Activated naive CD4-positive, alpha-beta T cell treated with anti-CD3 and anti-CD28 coated beads, Interleukin-2, amount 10 ng/mL, durations not matched to agents 7 days and 5 days (primary cell): ENCODE results near the gene CTBP2.
A peak's percentile ranks its signal among the peaks of the same experiment; 100 is the strongest.
"Not testable (repeated sequence)": the region's sequence is repeated elsewhere in the genome, so short reads cannot be mapped to it uniquely, and the experiment has no call there.

Experiments
- CTCF ChIA-PET: fragments of 350-600 bp; sonication (Branson Sonifier 250); formaldehyde crosslinking; loops from one replicate; lab custom pipeline; 2021; ENCODE audit warnings: antibody characterized with exemption; lab: Charles Lee
- DNase-seq: peaks from one replicate; pipeline ENCODE4 v3.0.0-alpha.2; 2020
- H3K27ac Mint-ChIP-seq: one replicate; pipeline ENCODE4 v1.8.0; 2021; ENCODE audit warnings: mild to moderate bottlenecking, moderate library complexity, mixed read lengths
- H3K27me3 Mint-ChIP-seq: one replicate; pipeline ENCODE4 v1.8.0; 2021; ENCODE audit warnings: mild to moderate bottlenecking, mixed read lengths
- H3K36me3 Mint-ChIP-seq: one replicate; pipeline ENCODE4 v1.8.0; 2021; ENCODE audit warnings: mixed read lengths
- H3K4me1 Mint-ChIP-seq: one replicate; pipeline ENCODE4 v1.8.0; 2021; ENCODE audit warnings: mixed read lengths
- H3K4me3 Mint-ChIP-seq: one replicate; pipeline ENCODE4 v1.8.0; 2021; ENCODE audit warnings: mild to moderate bottlenecking, moderate library complexity, mixed read lengths
- H3K9me3 Mint-ChIP-seq: one replicate; pipeline ENCODE4 v1.8.0; 2021; ENCODE audit warnings: mixed read lengths

CTBP2 gene

GRCh38 chr10:125157505-125157904, 2.9 kb downstream of the CTBP2 start:
- H3K4me3 Mint-ChIP-seq: peak overlapping the region; percentile 40
- peaks cover 82% of the 10 kb centered on the region for H3K27me3 Mint-ChIP-seq

DNA sequence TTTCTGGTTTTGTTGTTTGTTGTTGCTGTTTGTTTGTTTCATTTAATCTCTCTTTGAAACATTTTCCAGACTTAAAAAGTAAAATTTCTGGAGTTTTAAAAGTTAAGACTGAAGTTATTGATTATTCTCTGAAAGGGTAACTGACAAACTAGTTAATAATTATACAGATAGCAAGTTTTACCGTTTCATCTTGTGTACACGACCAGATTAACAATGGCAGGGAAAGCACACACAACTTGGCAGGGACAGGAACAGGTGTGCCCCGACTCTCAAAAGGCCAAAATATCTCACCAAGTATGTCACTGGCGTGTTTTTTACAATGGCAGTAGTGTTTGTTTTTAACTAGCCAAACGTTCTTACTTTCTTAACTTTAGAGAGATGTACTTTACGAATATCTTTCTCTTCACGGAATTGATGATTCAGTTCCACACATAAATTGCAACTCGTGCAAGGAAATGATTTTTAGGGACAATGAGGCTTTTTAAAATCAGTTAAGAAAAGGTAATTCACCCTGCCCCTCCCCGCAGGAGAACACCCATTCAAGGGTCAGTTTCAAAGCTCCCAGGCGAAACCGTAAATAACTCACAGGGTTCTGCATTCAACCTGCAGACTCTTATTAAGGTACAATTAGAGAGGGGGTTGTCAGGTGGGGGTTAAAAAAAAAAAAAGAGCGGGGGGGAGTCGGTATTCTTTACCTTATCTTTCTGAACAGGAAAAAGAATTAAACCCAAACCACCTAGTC, 3.5 kb downstream of the CTBP2 start:
- Mint-ChIP-seq H3K4me1 (peaks cover 6% of the 10 kb centered on the region), H3K27ac (no peak overlapping the region), H3K4me3 (no peak overlapping the region), H3K36me3 (no peaks in the 10 kb centered on the region), H3K27me3 (peaks cover 80% of the 10 kb centered on the region), H3K9me3 (no peaks in the 10 kb centered on the region)
- DNase-seq: no peak
- CTCF ChIA-PET: no interaction called here

More at GRCh38 chr10:125157505-125157904, 2.9 kb downstream of the CTBP2 start:
- DNase-seq: no peak
- H3K9me3 Mint-ChIP-seq: no peaks in the 10 kb centered on the region
- CTCF ChIA-PET: no interaction called here
- H3K4me1 Mint-ChIP-seq: peaks cover 6% of the 10 kb centered on the region
- no peaks in the 10 kb centered on the region for H3K36me3 Mint-ChIP-seq
- H3K27ac Mint-ChIP-seq: no peak overlapping the region

GRCh38 chr10:125156196-125156595, 4.2 kb downstream of the CTBP2 start:
- no peak for DNase-seq
- CTCF ChIA-PET: no interaction called here
- H3K27me3 Mint-ChIP-seq: peaks cover 76% of the 10 kb centered on the region
- no peaks in the 10 kb centered on the region for H3K36me3 Mint-ChIP-seq
- no peak overlapping the region for H3K27ac Mint-ChIP-seq
- no peaks in the 10 kb centered on the region for H3K9me3 Mint-ChIP-seq
- no peak overlapping the region for H3K4me3 Mint-ChIP-seq
- peaks cover 6% of the 10 kb centered on the region for H3K4me1 Mint-ChIP-seq

DNA sequence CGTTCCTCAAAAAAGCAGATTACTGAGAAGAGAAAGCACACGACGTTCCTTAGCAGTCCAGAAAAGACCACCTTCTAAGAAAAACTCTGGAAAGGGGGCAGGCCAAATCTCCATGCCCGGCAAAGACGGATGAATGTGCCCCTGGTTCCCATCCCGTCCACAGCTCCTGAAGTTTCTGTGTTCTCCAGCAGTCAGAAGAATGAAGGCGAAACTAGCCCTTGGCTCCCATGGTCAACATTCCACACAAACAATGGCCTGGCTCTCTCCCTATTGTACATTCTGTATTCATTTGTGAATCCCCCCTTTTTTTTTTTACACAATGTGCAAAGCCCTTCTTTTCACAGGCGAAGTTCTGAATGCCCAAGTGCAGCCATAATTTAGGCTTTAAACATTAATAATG, 5.3 kb downstream of the CTBP2 start:
- peaks cover 79% of the 10 kb centered on the region for H3K27me3 Mint-ChIP-seq
- no peak overlapping the region for H3K4me3 Mint-ChIP-seq
- CTCF ChIA-PET: no interaction called here
- peaks cover 6% of the 10 kb centered on the region for H3K4me1 Mint-ChIP-seq
- no peak overlapping the region for H3K27ac Mint-ChIP-seq
- no peaks in the 10 kb centered on the region for H3K9me3 Mint-ChIP-seq
- DNase-seq: no peak
- H3K36me3 Mint-ChIP-seq: no peaks in the 10 kb centered on the region

DNA sequence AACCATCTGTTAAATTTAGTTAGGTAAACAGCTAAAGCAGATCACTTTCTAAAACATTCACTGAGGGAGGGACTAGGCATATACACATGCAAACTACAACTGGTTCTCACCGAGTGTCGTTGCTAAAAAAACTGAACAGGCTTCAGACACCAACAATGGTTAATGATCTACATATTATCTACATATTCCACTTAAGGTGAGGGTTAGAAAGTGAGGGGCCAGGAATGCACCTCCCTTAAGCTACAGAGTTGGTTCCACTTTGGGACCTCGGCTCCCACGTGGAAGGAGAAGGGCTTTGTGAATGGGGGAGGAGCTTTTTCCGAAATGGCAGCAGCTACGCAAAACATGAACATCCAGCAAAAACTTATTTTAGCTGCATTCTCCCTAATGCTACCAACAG, 5.8 kb downstream of the CTBP2 start:
- no peak for DNase-seq
- CTCF ChIA-PET: no interaction called here
- Mint-ChIP-seq H3K4me1 (peaks cover 6% of the 10 kb centered on the region), H3K9me3 (no peaks in the 10 kb centered on the region), H3K27me3 (peaks cover 81% of the 10 kb centered on the region), H3K27ac (no peak overlapping the region), H3K4me3 (no peak overlapping the region), H3K36me3 (no peaks in the 10 kb centered on the region)

DNA sequence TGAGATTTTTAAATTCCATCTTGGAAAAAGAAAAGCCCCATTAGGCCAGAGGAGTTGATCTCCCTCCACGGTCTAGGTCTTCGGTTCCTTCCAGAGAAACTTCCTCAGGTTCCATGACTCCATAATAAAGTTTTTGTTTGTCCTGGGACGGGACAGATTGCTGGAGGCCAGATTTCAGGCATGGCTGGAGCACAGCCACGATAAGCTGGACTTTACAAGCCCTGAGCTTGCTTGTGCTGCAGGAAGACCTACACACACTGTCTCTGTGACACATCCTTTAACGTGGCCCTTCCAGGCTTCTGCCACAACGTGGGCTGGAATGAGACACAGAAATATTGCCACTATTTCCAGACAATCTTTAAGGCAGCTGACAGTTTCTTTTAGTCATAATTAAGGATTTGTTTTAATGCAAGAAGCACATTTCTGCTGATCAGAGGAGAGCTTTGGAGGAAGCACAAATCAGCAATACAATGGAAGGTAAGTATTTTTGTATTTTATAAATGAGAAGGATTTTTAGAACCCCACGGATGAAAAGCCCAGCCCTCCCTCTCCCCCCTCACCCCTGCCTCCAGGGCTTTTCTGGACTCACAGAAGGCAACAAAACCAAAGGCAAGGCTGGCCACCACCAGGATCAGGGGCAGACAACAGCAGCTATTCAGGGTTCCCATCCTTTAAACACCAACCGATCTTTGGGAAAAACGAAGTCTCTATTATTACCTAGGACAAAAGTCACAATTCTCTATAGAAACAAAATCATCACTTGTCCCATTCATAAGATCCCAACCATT, 6.5 kb downstream of the CTBP2 start:
- no peak for DNase-seq
- CTCF ChIA-PET: interaction anchor here (1.2 kb wide), 1 partner anchor 70 kb away, joined by 3 read pairs; no protein-coding TSS in a partner anchor
- no peaks in the 10 kb centered on the region for H3K36me3 Mint-ChIP-seq
- H3K27me3 Mint-ChIP-seq: peaks cover 87% of the 10 kb centered on the region
- H3K27ac Mint-ChIP-seq: no peak overlapping the region
- no peak overlapping the region for H3K4me3 Mint-ChIP-seq
- H3K4me1 Mint-ChIP-seq: peaks cover 6% of the 10 kb centered on the region
- H3K9me3 Mint-ChIP-seq: no peaks in the 10 kb centered on the region

- Mint-ChIP-seq H3K4me1 (peaks cover 2% of the 10 kb centered on the region), H3K9me3 (no peaks in the 10 kb centered on the region), H3K4me3 (no peak overlapping the region), H3K36me3 (no peaks in the 10 kb centered on the region), H3K27me3 (peaks cover 87% of the 10 kb centered on the region), H3K27ac (no peak overlapping the region)
- CTCF ChIA-PET: interaction anchor here (1.2 kb wide), 1 partner anchor 69 kb away, joined by 3 read pairs; no protein-coding TSS in a partner anchor
- no peak for DNase-seq
These were observed 7.7 kb downstream of the CTBP2 start for GRCh38 chr10:125152450-125153368.

DNA sequence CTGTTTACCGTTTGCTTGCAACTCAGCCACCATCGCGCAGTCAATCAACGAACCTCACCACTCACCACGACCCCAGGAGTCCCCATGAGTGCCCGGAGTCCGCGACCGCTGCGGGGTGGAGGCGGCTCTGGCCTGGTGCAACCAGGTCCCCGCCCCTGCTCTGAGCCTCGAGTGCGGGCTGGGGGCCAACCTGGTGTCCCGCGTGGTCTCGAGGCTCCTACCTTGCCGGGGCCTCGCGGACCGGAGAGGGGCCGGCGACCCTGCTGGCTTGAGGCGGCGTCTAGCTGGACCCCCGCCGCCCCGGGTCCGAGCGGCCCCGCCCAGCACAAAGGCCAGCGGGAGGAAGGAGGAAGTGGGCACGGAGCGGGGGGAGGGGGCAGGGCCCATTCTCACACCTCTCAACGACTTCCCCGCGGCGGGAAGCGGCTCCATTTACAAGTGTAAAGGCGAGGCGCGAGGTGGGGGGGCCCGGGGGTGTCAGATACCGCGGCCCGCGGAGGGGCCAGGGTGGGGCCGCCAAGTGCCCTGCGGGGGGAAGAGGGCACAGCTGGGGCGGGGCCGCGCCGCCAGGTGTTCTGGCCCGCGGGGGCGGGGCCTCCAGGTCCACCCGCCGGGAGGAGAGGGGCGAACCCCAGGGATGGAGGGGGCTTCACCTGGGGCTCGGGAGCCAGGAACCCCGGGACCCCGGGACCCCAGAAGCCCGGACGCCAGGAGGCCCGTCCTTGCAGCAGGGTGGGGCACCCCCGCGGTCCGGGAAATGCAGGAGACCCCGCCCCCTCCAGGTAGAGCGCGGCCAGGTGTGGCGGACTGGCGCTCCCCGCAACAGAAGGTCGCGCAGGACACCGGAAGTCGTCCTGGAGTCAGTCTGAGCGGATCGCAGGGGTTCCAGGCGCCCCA, 8.6 kb downstream of the CTBP2 start:
- H3K27me3 Mint-ChIP-seq: peaks cover 87% of the 10 kb centered on the region
- no peak for DNase-seq
- no peak overlapping the region for H3K4me3 Mint-ChIP-seq
- no peaks in the 10 kb centered on the region for H3K9me3 Mint-ChIP-seq
- H3K36me3 Mint-ChIP-seq: no peaks in the 10 kb centered on the region
- H3K4me1 Mint-ChIP-seq: no peaks in the 10 kb centered on the region
- CTCF ChIA-PET: no interaction called here
- H3K27ac Mint-ChIP-seq: no peak overlapping the region

- no peak for DNase-seq
- no peaks in the 10 kb centered on the region for H3K4me1 Mint-ChIP-seq
- no peaks in the 10 kb centered on the region for H3K36me3 Mint-ChIP-seq
- peaks cover 90% of the 10 kb centered on the region for H3K27me3 Mint-ChIP-seq
- H3K27ac Mint-ChIP-seq: no peak overlapping the region
- CTCF ChIA-PET: no interaction called here
- no peak overlapping the region for H3K4me3 Mint-ChIP-seq
- no peaks in the 10 kb centered on the region for H3K9me3 Mint-ChIP-seq
These were observed 9.2 kb downstream of the CTBP2 start for GRCh38 chr10:125151170-125151552.

DNA sequence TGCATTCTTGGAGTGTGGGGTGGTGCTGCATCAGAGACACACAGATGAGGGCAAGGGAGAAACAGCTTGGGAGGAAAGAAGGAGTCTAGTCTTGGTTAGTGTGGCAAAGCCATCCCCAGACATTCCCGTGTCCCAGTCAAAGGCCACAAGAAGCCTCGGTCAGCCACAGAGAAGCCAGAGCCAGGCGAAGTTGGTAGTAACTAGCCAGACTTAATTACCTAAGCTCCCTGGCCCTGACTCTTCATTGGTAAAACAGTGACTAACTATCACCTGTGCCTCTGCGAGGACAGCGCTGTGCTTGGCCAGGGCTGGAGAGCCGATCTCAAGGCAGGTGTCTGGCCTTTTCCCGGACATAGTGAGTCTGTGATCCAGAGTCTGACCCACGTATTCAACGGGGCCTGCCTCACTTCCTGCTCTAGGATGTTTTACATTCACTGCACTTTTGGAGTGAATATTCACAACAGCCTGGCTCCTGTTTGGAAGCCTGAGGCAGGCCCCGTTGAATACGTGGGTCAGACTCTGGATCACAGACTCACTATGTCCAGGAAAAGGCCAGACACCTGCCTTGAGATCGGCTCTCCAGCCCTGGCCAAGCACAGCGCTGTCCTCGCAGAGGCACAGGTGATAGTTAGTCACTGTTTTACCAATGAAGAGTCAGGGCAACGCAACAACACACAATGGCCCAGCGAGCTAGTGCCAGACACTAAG, 9.8 kb downstream of the CTBP2 start:
- CTCF ChIA-PET, H3K36me3 Mint-ChIP-seq, H3K27ac Mint-ChIP-seq, H3K9me3 Mint-ChIP-seq, DNase-seq, H3K4me3 Mint-ChIP-seq, H3K4me1 Mint-ChIP-seq: not testable (repeated sequence)
- H3K27me3 Mint-ChIP-seq: peaks cover 91% of the 10 kb centered on the region

DNA sequence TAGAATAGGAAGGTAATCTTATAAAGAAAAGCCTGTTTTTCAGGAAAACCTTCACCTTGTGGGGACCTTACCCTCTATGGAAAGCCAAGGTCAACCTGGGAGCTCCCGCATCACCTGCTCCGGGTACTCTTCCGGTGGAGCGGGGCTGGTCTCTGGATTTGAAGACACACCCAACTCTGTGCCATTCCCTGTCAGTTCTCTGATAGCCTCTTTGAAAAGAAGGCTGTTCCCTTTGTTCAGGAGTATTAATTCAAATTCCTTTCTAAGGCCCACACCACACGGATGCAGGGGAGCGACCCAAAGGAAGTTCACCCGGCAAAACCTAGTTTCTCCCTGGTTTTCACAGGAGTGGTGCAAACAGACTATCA, 10.7 kb downstream of the CTBP2 start:
- no peak overlapping the region for H3K27ac Mint-ChIP-seq
- H3K36me3 Mint-ChIP-seq: no peaks in the 10 kb centered on the region
- no peaks in the 10 kb centered on the region for H3K9me3 Mint-ChIP-seq
- no peaks in the 10 kb centered on the region for H3K4me1 Mint-ChIP-seq
- DNase-seq: no peak
- H3K4me3 Mint-ChIP-seq: no peak overlapping the region
- H3K27me3 Mint-ChIP-seq: peaks cover 88% of the 10 kb centered on the region
- CTCF ChIA-PET: no interaction called here

- no peak overlapping the region for H3K27ac Mint-ChIP-seq
- H3K36me3 Mint-ChIP-seq: no peaks in the 10 kb centered on the region
- no peaks in the 10 kb centered on the region for H3K4me1 Mint-ChIP-seq
- no peak for DNase-seq
- peaks cover 84% of the 10 kb centered on the region for H3K27me3 Mint-ChIP-seq
- no peaks in the 10 kb centered on the region for H3K9me3 Mint-ChIP-seq
- CTCF ChIA-PET: no interaction called here
- H3K4me3 Mint-ChIP-seq: no peak overlapping the region
These were observed 11.2 kb downstream of the CTBP2 start for GRCh38 chr10:125149036-125149679.

DNA sequence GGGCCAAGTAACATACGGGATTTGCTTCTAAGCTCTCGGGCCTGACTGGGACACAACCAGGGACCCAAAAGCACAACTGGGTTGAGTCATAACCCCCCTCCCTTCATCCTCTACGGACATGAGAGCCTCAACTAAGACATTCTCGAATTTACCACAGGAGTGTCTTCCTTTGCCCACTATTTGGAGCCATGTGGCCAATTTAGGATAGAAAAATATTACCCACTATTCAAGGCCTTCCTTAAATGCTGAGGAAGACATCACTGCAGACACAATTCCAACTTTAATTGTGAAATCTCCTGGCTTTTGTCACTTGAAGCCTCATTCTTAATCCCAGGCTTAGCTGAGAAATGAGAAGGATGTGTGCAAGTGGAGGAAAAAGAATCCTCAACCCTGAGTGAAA, 11.8 kb downstream of the CTBP2 start:
- H3K27me3 Mint-ChIP-seq: peaks cover 82% of the 10 kb centered on the region
- CTCF ChIA-PET: no interaction called here
- no peaks in the 10 kb centered on the region for H3K9me3 Mint-ChIP-seq
- H3K36me3 Mint-ChIP-seq: no peaks in the 10 kb centered on the region
- H3K27ac Mint-ChIP-seq: no peak overlapping the region
- no peak for DNase-seq
- no peak overlapping the region for H3K4me3 Mint-ChIP-seq
- H3K4me1 Mint-ChIP-seq: no peaks in the 10 kb centered on the region
